WI38 (cell line): Measurements from ENCODE around the gene LRRTM1.

ENCODE experiments used
- H3K4me3 ChIP-seq: 2 replicates; pipeline ENCODE4 v1.5.1; 2011; ENCODE audit warnings: low read depth, mild to moderate bottlenecking, control low read depth, low read length
- CTCF ChIP-seq: IDR thresholded peaks from 2 replicates; pipeline ENCODE4 v1.5.1; 2012; ENCODE audit warnings: low read depth, mild to moderate bottlenecking, control low read depth, low read length

LRRTM1 gene

GRCh38 chr2:80333886-80334285 is 29.3 kb upstream of the LRRTM1 start:
- H3K4me3 ChIP-seq, result no peak overlapping the region
- TF ChIP-seq CTCF, result no peak

GRCh38 chr2:80330527-80331450 is 26.2 kb upstream of the LRRTM1 start:
- no peak overlapping the region for H3K4me3 ChIP-seq
- TF ChIP-seq CTCF, result no peak

- no peak for TF ChIP-seq CTCF
- H3K4me3 ChIP-seq, result no peak overlapping the region
These were observed 24.9 kb upstream of the LRRTM1 start for GRCh38 chr2:80329491-80329890.

- no peak for TF ChIP-seq CTCF
- H3K4me3 ChIP-seq, result no peak overlapping the region
These were observed 23.6 kb upstream of the LRRTM1 start for GRCh38 chr2:80328159-80328571.

GRCh38 chr2:80326861-80327260 is 22.3 kb upstream of the LRRTM1 start:
- TF ChIP-seq CTCF, result no peak

GRCh38 chr2:80326214-80326613 is 21.7 kb upstream of the LRRTM1 start:
- no peak for TF ChIP-seq CTCF
- H3K4me3 ChIP-seq, result no peak overlapping the region

More at GRCh38 chr2:80326861-80327260, 22.3 kb upstream of the LRRTM1 start:
- H3K4me3 ChIP-seq, result no peak overlapping the region

GRCh38 chr2:80324525-80324924 is 20.0 kb upstream of the LRRTM1 start:
- no peak overlapping the region for H3K4me3 ChIP-seq
- no peak for TF ChIP-seq CTCF
